ENCODE measurements around the gene ZIC5.
A peak's percentile ranks its signal among the peaks of the same experiment; 100 is the strongest.

The ZIC5 gene

GRCh38 chr13:99971576-99972189 lies at the start of gene ZIC5:
Gene ZIC5, minus strand, starts transcription at chr13:99971767. Its CDS starts 164 bp downstream, at chr13:99971603.
- DNase-seq (ENCODE audit: low read depth), result no peak
- TF ChIP-seq CTCF (IDR thresholded peaks at IDR 0.05; ENCODE audit: control insufficient read depth, insufficient read depth, low read depth, low read length, missing control alignments), result no peak
- H3K4me3 ChIP-seq (ENCODE audit: control insufficient read depth, low read depth, low read length), result peak within 1 kb of the TSS; percentile 21

GRCh38 chr13:100019780-100020356 lies 48.3 kb upstream of the ZIC5 start:
- H3K4me3 ChIP-seq (ENCODE audit: control insufficient read depth, low read depth, low read length), result no peak overlapping the region
- no peak for DNase-seq (ENCODE audit: low read depth)
- TF ChIP-seq CTCF (IDR thresholded peaks at IDR 0.05; ENCODE audit: control insufficient read depth, insufficient read depth, low read depth, low read length, missing control alignments), result no peak

- no peak overlapping the region for H3K4me3 ChIP-seq (ENCODE audit: control insufficient read depth, low read depth, low read length)
- no peak for DNase-seq (ENCODE audit: low read depth)
- TF ChIP-seq CTCF (IDR thresholded peaks at IDR 0.05; ENCODE audit: control insufficient read depth, insufficient read depth, low read depth, low read length, missing control alignments), result no peak
Measured at GRCh38 chr13:100014621-100015020, 43.1 kb upstream of the ZIC5 start.

GRCh38 chr13:99998261-99998660 lies 26.7 kb upstream of the ZIC5 start:
- H3K4me3 ChIP-seq (ENCODE audit: control insufficient read depth, low read depth, low read length), result no peak overlapping the region
- no peak for DNase-seq (ENCODE audit: low read depth)
- TF ChIP-seq CTCF (IDR thresholded peaks at IDR 0.05; ENCODE audit: control insufficient read depth, insufficient read depth, low read depth, low read length, missing control alignments), result no peak

- no peak for DNase-seq (ENCODE audit: low read depth)
- TF ChIP-seq CTCF (IDR thresholded peaks at IDR 0.05; ENCODE audit: control insufficient read depth, insufficient read depth, low read depth, low read length, missing control alignments), result no peak
- H3K4me3 ChIP-seq (ENCODE audit: control insufficient read depth, low read depth, low read length), result no peak overlapping the region
Measured at GRCh38 chr13:99997702-99998214, 26.2 kb upstream of the ZIC5 start.

GRCh38 chr13:99996381-99996973 lies 24.9 kb upstream of the ZIC5 start:
- TF ChIP-seq CTCF (IDR thresholded peaks at IDR 0.05; ENCODE audit: control insufficient read depth, insufficient read depth, low read depth, low read length, missing control alignments), result no peak
- DNase-seq (ENCODE audit: low read depth), result no peak
- H3K4me3 ChIP-seq (ENCODE audit: control insufficient read depth, low read depth, low read length), result no peak overlapping the region

All from AG09309 (cell line).